GM18873 (cell line): ENCODE results near the gene KCNAB2.

Experiments used
- ATAC-seq: cut with Tn5 transposase; IDR thresholded peaks from one replicate; pipeline ENCODE4 v1.9.1; 2021; ENCODE audit warnings: mild to moderate bottlenecking, moderate library complexity, moderate number of reproducible peaks; ENCODE audit not compliant: unreplicated experiment, low FRiP score

The KCNAB2 gene

GRCh38 chr1:6045561-6045960, at the start of gene KCNAB2:
Gene KCNAB2, plus strand, starts transcription at chr1:6045888. Its CDS starts 5,649 bp downstream, at chr1:6051537.
- no peak for ATAC-seq

DNA sequence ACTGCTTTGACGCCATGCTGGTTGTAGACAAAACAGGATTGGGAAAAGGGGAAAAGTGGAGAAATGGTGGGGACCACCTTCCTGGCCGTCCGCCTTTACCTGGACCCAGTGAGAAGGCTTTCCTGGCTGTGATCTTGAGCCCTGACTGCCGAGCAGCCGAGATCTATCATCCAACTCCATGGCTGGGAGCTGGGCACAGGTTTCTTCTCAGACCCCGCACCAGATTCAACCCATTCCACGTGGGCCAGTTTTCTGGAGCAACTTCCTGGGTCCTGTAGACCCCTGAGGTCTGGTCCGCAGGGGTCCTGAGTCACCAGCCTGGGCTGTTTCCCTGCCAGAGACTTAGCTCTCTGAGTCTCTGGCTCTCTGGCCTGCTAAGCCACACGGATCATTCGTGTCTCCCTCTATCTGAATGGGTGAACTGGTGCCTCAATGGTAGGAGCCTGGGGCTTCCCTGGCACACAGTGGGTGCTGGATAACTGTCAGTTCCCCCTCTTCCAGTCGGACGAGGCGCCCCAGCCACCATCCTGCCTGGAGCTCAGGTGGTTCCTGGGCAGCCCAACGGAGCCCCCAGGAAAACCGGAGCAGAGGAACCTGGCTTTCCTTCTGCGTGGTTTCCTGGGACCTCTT, 48.9 kb upstream of the KCNAB2 start:
- ATAC-seq = no peak

DNA sequence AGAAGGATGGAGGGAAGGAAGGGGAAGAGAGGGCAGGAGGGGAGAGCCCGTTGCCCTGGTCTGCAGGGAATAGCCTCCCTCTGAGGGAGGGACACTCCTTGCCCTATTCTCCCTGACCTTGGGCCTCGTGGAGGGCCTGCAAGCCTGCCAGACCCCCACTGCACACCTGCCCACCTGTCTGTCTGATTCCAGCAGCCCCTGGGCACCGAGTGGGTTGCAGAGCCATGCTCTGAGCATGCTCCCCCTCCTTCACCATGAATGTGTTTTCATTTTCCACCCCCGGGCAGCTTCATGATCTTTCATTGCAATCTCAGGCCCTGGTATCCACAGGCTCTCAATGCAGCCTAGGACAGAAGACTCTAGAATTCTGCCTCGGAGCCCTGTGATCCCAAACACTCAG, 48.4 kb upstream of the KCNAB2 start:
- ATAC-seq = no peak

GRCh38 chr1:5998051-5998905, 47.4 kb upstream of the KCNAB2 start:
- ATAC-seq = no peak

DNA sequence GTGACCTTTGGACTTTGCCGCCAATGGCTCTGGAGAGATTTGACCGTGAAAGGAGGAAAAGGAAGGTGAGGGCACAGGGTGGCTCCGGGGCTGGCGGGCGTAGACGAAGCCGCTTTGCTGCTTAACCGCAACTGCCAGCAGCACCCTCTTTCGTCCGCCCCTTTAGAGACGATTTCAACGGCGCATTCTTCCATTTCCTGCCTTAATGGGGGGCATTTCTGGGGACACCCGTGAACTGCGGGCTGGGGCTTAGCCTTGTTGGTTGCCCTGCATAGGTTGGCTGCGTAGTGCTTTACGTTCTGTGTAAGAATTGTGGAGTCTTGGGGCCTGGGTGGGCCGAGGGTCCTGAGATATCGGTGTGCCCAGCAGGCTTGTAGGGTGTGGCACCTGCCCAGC, 46.8 kb upstream of the KCNAB2 start:
- no peak for ATAC-seq

DNA sequence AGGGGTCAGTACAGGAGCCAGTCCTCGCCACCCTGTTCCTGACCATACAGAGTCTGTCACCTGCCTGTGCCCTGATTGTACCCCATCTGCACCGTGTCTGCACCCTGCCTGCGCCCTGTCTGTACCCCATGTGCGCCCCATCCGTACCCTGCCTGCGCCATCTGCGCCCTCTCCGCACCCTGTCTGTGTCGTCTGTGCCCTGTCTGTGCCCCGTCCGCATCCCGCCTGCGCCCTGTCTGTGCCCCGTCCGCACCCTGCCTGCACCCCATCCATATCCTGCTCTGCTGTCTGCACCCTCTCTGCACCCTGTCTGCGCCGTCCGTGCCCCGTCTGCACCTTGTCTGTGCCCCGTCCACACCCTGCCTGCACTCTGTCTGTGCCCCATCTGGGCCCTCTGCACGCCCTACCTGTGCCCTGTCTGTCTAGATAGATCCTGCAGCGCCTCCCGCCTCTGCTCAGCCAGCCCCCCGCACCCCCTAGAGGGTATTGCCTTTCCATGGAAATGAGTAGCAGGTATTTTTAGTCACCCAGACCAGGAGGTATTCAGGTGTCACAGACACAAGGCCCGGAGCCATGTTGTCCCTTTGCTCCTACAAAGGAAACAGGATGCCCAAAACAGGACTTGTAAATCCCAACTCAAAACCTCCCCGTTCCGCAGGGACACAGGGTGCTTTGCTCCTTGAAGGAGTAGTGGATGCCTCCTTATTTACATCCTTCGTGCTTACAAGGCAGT, 45.8 kb upstream of the KCNAB2 start:
- no peak for ATAC-seq

DNA sequence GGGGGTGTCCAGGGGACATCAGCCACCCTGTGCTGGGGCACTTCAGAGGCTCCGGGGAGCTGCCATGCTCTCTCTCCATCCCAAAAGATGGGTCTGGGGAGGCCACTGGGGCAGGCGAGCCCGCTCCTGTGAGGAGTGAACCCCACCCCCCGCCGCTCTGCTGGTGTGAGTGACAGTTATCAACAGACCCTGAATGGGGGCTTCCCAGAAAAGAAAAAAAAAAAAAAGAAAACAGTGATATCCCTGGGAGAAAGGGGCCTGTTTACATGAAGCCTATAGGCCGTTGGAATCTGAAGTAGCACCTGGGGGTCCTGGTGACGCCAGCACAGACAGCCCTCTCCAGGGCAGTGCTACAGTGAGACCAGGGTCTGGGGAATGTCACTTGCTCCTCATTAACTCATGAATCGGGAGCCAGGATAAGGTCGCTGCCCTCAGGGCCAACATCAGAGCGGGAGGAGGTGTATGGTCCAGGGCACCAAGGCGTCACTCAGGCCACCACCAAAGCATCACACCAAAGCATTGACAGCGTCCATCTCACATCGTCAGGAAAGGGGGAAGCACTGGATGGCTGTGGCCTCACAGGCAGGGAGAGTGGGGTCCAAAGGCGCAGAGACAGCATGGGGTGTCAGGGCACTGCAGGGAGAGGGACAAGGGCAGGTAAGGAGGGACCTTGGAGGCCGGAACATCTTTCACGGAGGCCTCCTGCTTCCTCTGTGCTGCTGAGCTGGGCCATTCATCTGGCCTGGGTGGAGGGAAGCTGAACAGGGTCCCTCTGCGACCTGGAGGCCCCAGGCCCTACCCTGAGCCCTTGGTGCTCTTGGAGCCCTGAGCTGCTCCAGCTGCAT, 45.0 kb upstream of the KCNAB2 start:
- no peak for ATAC-seq

DNA sequence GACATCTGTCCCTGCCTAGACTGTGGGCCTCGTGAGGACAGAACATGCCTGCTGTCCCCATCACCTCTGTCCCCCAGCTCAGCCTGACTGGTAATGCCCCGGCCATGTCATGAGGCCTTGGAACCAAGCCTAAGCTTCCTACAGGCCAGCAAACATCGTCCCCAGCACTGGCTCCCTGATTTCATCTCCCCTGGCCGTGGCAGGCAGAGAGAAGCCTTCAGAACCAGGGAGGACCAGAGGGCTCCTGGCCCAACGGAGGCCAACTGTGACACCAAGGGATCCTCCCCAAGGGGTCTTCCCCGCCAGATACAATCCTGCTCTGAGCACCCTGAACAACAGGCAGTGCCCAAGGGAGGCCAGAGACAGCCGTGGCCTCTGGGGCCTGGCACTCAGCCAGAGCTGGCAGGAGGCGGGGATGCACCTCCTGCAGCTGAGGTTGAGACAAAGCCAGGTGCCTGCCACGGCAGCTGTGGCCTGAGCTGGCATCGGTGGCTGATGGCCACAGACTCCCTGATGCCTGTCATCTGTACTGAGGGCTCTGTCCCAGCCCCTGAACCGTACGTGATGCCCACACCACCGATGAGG, 43.6 kb upstream of the KCNAB2 start:
- no peak for ATAC-seq

GRCh38 chr1:6002714-6003501, 42.8 kb upstream of the KCNAB2 start:
- ATAC-seq = no peak

- no peak for ATAC-seq
Observed at GRCh38 chr1:6003568-6004411, 41.9 kb upstream of the KCNAB2 start.

- no peak for ATAC-seq
Observed at GRCh38 chr1:6004412-6005123, 41.1 kb upstream of the KCNAB2 start.

GRCh38 chr1:6005276-6005917, 40.3 kb upstream of the KCNAB2 start:
- ATAC-seq = no peak

GRCh38 chr1:6006882-6007281, 38.8 kb upstream of the KCNAB2 start:
- no peak for ATAC-seq

- ATAC-seq = no peak
Observed at GRCh38 chr1:6007318-6008083, 38.2 kb upstream of the KCNAB2 start.

DNA sequence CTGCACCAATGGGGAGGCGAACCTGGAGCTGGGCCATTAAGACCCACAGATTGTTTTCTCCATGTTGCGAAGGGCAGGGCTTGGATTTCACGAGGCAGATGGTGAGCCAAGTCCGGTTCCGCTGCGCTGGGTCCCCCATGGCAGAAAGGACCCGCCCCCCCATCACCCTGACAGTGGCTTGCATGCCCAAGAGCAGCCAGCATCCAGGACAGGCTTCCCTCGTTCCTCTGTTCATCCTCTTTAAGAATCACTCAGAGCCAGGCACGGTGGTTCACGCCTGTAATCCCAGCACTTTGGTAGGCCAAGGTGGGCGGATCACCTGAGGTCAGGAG, 37.6 kb upstream of the KCNAB2 start:
- ATAC-seq = no peak

DNA sequence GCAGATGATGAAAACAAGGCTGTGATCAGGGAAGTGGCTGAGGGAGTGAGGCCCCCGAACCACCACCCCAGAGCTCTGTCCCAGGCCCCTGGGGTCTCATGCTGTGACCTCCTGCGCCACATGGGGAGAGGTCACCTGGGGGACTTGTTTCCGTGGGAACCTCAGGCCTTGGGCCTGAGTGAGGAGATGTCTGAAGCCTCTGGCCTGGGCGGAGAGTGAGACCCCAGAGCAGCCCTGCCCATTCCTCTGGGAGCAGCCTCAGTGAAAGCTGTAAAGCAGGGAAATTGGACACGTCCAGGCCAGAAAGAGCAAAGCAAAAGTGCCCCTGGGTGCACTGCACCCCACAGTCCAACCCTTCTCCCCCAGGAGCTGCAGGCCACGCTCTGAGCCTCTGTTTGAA, 37.0 kb upstream of the KCNAB2 start:
- no peak for ATAC-seq
